Smooth muscle cell (in vitro differentiated cells): Measurements from ENCODE around the gene COA1. TPM values are rescaled to one million over a fixed set of nuclear protein-coding genes. Genes with fewer than 3 reads are reported as not detected.
"Not testable (repeated sequence)": the region's sequence is repeated elsewhere in the genome, so short reads cannot be mapped to it uniquely, and the experiment has no call there.

Source experiments
- DNase-seq: peaks from one replicate; lab custom pipeline; 2025; ENCODE audit not compliant: unreplicated experiment; lab: John Stamatoyannopoulos, UW
- H2AFZ ChIP-seq: fragments of 200-600 bp; sonication (generic); 2 replicates; pipeline ENCODE4 v1.6.0; 2016; ENCODE audit warnings: antibody characterized with exemption, low read depth, mild to moderate bottlenecking
- H3F3A ChIP-seq: fragments of 200-600 bp; sonication (generic); 2 replicates; pipeline ENCODE4 v1.6.0; 2017; ENCODE audit warnings: antibody characterized with exemption, low read depth
- H3K27ac ChIP-seq: fragments of 200-600 bp; sonication (generic); 2 replicates; pipeline ENCODE4 v1.5.1; 2016; ENCODE audit warnings: low read depth, mild to moderate bottlenecking
- H3K27me3 ChIP-seq: fragments of 200-600 bp; sonication (generic); 2 replicates; pipeline ENCODE4 v1.6.1; 2016; ENCODE audit warnings: low read depth, mild to moderate bottlenecking
- H3K36me3 ChIP-seq: fragments of 200-600 bp; sonication (generic); 2 replicates; pipeline ENCODE4 v1.5.1; 2016; ENCODE audit warnings: low read depth
- H3K4me1 ChIP-seq: fragments of 200-600 bp; sonication (generic); 2 replicates; pipeline ENCODE4 v1.5.1; 2016; ENCODE audit warnings: low read depth
- H3K4me2 ChIP-seq: fragments of 200-600 bp; sonication (generic); 2 replicates; pipeline ENCODE4 v1.6.0; 2016; ENCODE audit warnings: mild to moderate bottlenecking
- H3K4me3 ChIP-seq: fragments of 200-600 bp; sonication (generic); 2 replicates; pipeline ENCODE4 v1.5.1; 2016; ENCODE audit warnings: mild to moderate bottlenecking
- H3K79me2 ChIP-seq: fragments of 200-600 bp; sonication (generic); 2 replicates; pipeline ENCODE4 v1.6.0; 2016; ENCODE audit warnings: low read depth, mild to moderate bottlenecking
- H3K9ac ChIP-seq: fragments of 200-600 bp; sonication (generic); 2 replicates; pipeline ENCODE4 v1.6.0; 2016; ENCODE audit warnings: low read depth
- H3K9me3 ChIP-seq: fragments of 200-600 bp; sonication (generic); replicated peaks from 2 replicates; pipeline ENCODE4 v1.5.1; 2016; ENCODE audit warnings: low read depth
- H4K20me1 ChIP-seq: fragments of 200-600 bp; sonication (generic); 2 replicates; pipeline ENCODE4 v1.6.0; 2016; ENCODE audit warnings: low read depth
- WGBS: methylation state at CpG from one replicate; pipeline ENCODE4 v1.1.7; 2016; ENCODE audit warnings: low lambda C conversion rate; 5-methylcytosine and 5-hydroxymethylcytosine counted together
- polyA plus RNA-seq: library from polyadenylated mRNA; unstranded; fragments of >200 nt; fragmentation: Nextera tagmentation; extraction: Ambion mirVana; gene quantifications from 2 replicates; pipeline ENCODE4 v1.2.1, GENCODE V29; 2016
- total RNA-seq: library from RNA; depleted of rRNA; stranded (reverse); fragments of >200 nt; gene quantifications from 2 replicates; pipeline ENCODE4 v1.2.3, GENCODE V29; 2014
- TF ChIP-seq, protein P1 (sequence below): fragments of 200-600 bp; sonication (generic); IDR thresholded peaks from 2 replicates; pipeline ENCODE4 v1.5.1; 2017; ENCODE audit warnings: borderline replicate concordance, mild to moderate bottlenecking, antibody characterized with exemption; ENCODE audit not compliant: insufficient read depth, poor library complexity, severe bottlenecking

COA1 gene
- total and polyA plus RNA-seq, 2 experiments from 2014 or later = 63.1 to 67.5 TPM

DNA sequence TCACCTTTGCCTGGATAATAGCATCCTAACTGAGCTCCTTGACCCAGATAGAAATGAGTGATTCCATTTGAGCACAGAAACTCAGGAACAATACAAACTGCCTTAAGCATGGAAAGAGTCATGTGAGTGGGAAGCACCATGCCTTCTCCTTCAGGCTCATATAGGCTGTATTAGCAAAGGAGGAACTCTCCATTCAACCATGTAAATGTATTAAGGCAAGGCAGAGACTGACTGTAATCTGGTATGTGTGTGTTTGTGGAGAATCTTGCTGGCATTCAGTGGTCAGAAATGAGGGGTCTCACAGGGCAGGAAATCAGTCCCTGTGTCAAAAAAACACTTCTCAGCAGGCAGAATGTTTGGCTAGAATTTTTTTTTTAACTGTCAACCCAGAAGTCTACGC is 40.2 kb downstream of the COA1 start:
- no peak for DNase-seq
- H2AFZ ChIP-seq = no peak overlapping the region
- peaks cover 89% of the 10 kb centered on the region for H3K79me2 ChIP-seq
- H3K4me3 ChIP-seq = no peak overlapping the region
- TF ChIP-seq, protein P1, sequence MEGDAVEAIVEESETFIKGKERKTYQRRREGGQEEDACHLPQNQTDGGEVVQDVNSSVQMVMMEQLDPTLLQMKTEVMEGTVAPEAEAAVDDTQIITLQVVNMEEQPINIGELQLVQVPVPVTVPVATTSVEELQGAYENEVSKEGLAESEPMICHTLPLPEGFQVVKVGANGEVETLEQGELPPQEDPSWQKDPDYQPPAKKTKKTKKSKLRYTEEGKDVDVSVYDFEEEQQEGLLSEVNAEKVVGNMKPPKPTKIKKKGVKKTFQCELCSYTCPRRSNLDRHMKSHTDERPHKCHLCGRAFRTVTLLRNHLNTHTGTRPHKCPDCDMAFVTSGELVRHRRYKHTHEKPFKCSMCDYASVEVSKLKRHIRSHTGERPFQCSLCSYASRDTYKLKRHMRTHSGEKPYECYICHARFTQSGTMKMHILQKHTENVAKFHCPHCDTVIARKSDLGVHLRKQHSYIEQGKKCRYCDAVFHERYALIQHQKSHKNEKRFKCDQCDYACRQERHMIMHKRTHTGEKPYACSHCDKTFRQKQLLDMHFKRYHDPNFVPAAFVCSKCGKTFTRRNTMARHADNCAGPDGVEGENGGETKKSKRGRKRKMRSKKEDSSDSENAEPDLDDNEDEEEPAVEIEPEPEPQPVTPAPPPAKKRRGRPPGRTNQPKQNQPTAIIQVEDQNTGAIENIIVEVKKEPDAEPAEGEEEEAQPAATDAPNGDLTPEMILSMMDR = no peak
- H3K9ac ChIP-seq = no peak overlapping the region
- H3K4me1 ChIP-seq = no peaks in the 10 kb centered on the region
- H3K27me3 ChIP-seq = no peaks in the 10 kb centered on the region
- H3K27ac ChIP-seq = no peak overlapping the region
- H3K36me3 ChIP-seq = no peaks in the 10 kb centered on the region
- no peak overlapping the region for H3K4me2 ChIP-seq
- H3F3A ChIP-seq = no peaks in the 10 kb centered on the region
- H4K20me1 ChIP-seq = peaks cover 71% of the 10 kb centered on the region
- no peaks in the 10 kb centered on the region for H3K9me3 ChIP-seq
- 91% methylated on average over 1 of the region's 1 CpG for WGBS

DNA sequence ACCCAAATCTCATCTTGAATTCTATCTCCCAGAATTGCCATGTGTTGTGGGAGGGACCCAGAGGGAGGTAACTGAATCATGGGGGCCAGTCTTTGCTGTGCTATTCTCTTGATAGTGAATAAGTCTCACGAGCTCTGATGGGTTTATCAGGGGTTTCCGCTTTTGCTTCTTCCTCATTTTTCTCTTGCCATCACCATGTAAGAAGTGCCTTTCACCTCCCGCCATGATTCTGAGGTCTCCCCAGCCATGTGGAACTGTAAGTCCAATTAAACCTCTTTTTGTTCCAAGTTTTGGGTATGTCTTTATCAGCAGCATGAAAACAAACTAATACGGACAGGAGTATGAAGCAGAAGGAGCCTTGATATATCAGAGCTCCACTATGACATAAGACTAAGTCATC is 41.5 kb downstream of the COA1 start:
- not testable (repeated sequence) for H3K4me3 ChIP-seq, H2AFZ ChIP-seq, H3K27me3 ChIP-seq, H3K27ac ChIP-seq, H3K9ac ChIP-seq, H3K4me1 ChIP-seq, H3K36me3 ChIP-seq, H3F3A ChIP-seq, DNase-seq, H3K9me3 ChIP-seq, H3K4me2 ChIP-seq
- WGBS = 97% methylated on average over 4 of the region's 4 CpGs
- Histone ChIP-seq H3K79me2 (peaks cover 88% of the 10 kb centered on the region), H4K20me1 (peaks cover 64% of the 10 kb centered on the region)

DNA sequence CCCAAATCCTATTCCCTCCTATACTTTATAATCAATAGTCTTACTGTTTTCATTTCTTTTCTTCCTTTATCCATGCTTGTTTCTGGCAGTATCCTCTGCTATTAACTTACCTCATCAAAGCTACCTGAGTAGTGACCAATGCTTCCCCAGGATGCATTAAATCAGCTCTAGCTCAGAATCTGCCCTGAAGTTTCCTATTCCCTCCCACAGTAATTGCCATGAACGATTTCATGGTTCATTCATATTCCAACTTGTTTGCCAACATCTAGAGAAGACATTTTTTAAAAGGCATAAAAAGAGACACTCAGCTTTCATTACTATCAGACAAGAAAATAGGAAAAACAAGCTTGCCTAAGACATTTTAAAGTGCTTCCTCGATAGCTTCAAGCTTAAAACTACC is 42.3 kb downstream of the COA1 start:
- Histone ChIP-seq H2AFZ (no peak overlapping the region), H3K4me1 (no peaks in the 10 kb centered on the region), H3K36me3 (no peaks in the 10 kb centered on the region), H3K79me2 (peaks cover 88% of the 10 kb centered on the region), H3K4me2 (no peak overlapping the region), H3K4me3 (no peak overlapping the region), H3F3A (no peaks in the 10 kb centered on the region), H3K27me3 (no peaks in the 10 kb centered on the region), H3K27ac (no peak overlapping the region), H4K20me1 (peaks cover 64% of the 10 kb centered on the region), H3K9ac (no peak overlapping the region), H3K9me3 (no peaks in the 10 kb centered on the region)
- DNase-seq = no peak
- TF ChIP-seq, protein P1 = no peak
- 95% methylated on average over 2 of the region's 2 CpGs for WGBS

DNA sequence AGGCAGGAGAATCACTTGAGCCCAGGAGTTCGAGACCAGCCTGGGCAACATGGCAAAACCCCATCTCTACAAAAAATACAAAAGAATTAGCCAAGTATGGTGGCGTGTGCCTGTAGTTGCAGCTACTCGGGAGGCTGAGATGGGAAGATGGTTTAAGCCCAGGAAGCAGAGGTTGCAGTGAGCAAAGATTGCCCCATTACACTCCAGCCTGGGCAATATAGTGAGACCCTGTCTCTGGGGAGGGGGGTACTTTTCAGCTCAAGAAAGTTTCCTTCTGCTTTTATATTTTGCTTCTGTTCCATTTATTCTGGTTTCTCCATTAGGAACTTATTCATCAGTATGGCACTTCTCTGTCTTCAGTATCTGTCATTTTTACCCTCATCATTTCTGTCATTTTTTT is 48.6 kb downstream of the COA1 start:
- Histone ChIP-seq H3K4me3 (no peak overlapping the region), H3K79me2 (peaks cover 80% of the 10 kb centered on the region), H3K27ac (no peak overlapping the region), H4K20me1 (peaks cover 61% of the 10 kb centered on the region), H3K9ac (no peak overlapping the region), H3K4me2 (no peak overlapping the region), H3K36me3 (no peaks in the 10 kb centered on the region), H3K4me1 (no peaks in the 10 kb centered on the region), H3F3A (no peaks in the 10 kb centered on the region), H2AFZ (no peak overlapping the region), H3K27me3 (no peaks in the 10 kb centered on the region), H3K9me3 (no peaks in the 10 kb centered on the region)
- TF ChIP-seq, protein P1 = no peak
- WGBS = 96% methylated on average over 3 of the region's 3 CpGs
- no peak for DNase-seq
